Activated naive CD8-positive, alpha-beta T cell treated with anti-CD3 and anti-CD28 coated beads, Interleukin-2, amount 50 U/mL, for 24 hours (primary cell): ENCODE data around the gene OAT.
"Not testable (repeated sequence)": the region's sequence is repeated elsewhere in the genome, so short reads cannot be mapped to it uniquely, and the experiment has no call there.

ENCODE experiments used
- ATAC-seq: fragments of 150-1000 bp; cut with Tn5 transposase; one replicate; pipeline ENCODE4 v1.10.0; 2021
- DNase-seq: peaks from one replicate; pipeline ENCODE4 v3.0.0; 2021
- H3K27ac Mint-ChIP-seq: one replicate; pipeline ENCODE4 v1.8.0; 2021; ENCODE audit warnings: mild to moderate bottlenecking, mixed read lengths
- H3K27me3 Mint-ChIP-seq: one replicate; pipeline ENCODE4 v1.8.0; 2021; ENCODE audit warnings: mixed read lengths
- H3K36me3 Mint-ChIP-seq: one replicate; pipeline ENCODE4 v1.8.0; 2021; ENCODE audit warnings: low read depth, mixed read lengths
- H3K4me1 Mint-ChIP-seq: one replicate; pipeline ENCODE4 v1.8.0; 2021; ENCODE audit warnings: mixed read lengths
- H3K4me3 Mint-ChIP-seq: one replicate; pipeline ENCODE4 v1.8.0; 2021; ENCODE audit warnings: mild to moderate bottlenecking, moderate library complexity, mixed read lengths
- H3K9me3 Mint-ChIP-seq: one replicate; pipeline ENCODE4 v1.8.0; 2021; ENCODE audit warnings: mixed read lengths

OAT gene

GRCh38 chr10:124381011-124381611, 37.6 kb downstream of the OAT start:
- Mint-ChIP-seq H3K4me1 (no peaks in the 10 kb centered on the region), H3K9me3 (no peaks in the 10 kb centered on the region), H3K27ac (no peak overlapping the region), H3K36me3 (no peaks in the 10 kb centered on the region), H3K4me3 (no peak overlapping the region), H3K27me3 (peaks cover 28% of the 10 kb centered on the region)
- ATAC-seq (no peak), DNase-seq (no peak)

DNA sequence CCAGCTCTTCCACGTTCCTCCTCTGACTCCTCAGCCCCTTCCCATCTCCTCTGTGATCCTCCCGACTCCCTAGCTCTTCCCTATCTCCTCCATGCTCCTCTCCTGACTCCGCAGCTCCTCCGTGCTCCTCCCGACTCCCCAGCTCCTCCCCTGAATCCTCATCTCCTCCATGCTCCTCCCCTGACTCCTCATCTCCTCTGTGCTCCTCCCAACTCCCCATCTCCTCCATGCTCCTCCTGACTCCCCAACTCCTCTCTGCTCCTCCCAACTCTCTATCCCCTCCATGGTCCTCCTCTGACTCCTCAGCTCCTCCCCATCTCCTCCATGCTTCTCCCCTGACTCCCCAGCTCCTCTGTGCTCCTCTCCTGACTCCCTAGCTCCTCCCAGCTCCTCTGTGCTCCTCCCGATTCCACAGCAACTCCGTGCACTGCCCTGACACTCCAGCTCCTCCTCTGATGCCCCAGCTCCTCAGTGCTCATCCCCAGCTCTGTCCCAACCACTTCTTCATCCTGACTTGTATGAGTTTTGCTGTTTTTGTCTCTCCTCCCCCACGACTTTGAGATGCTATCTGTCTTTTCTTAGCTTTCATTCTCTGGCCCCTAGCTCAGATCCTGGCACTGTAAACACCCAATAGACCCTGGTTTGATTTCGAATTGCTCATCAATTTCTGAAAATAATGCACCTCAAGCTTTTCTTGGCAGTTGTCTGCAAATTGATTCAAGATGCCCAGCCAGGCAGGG, 38.3 kb downstream of the OAT start:
- Mint-ChIP-seq H3K4me1 (no peaks in the 10 kb centered on the region), H3K36me3 (no peaks in the 10 kb centered on the region), H3K27me3 (peaks cover 28% of the 10 kb centered on the region), H3K4me3 (no peak overlapping the region), H3K27ac (no peak overlapping the region), H3K9me3 (no peaks in the 10 kb centered on the region)
- no peak for ATAC-seq
- no peak for DNase-seq

DNA sequence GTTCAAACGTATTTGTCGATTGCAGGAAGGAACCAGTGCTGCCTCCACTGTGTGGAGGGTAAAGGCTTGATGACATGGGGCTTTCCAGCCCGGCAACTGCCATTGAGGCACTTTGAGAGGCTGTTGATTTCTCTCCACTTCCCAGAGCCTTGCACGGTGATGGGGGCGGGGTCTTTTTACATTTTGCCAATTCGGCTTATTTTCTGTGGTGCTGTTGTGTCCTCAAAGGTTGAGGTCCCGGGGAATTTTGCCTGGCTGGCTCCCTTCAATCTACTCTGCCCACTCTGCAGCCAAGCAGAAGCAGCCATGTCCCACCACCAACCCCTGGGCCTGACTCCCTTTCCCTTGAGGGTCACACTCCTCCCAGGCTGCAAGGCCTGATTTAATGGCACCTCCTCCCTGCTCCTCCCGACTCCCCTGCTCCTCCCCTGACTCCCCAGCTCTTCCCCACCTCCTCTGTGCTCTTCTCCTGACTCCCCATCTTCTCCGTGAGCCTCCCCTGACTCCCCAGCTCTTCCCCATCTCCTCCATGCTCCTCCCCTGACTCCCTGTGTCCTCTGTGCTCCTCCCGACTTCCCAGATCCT, 39.0 kb downstream of the OAT start:
- Mint-ChIP-seq H3K4me1 (no peaks in the 10 kb centered on the region), H3K27ac (no peak overlapping the region), H3K4me3 (no peak overlapping the region), H3K36me3 (no peaks in the 10 kb centered on the region), H3K9me3 (no peaks in the 10 kb centered on the region), H3K27me3 (peaks cover 26% of the 10 kb centered on the region)
- no peak for ATAC-seq
- no peak for DNase-seq

DNA sequence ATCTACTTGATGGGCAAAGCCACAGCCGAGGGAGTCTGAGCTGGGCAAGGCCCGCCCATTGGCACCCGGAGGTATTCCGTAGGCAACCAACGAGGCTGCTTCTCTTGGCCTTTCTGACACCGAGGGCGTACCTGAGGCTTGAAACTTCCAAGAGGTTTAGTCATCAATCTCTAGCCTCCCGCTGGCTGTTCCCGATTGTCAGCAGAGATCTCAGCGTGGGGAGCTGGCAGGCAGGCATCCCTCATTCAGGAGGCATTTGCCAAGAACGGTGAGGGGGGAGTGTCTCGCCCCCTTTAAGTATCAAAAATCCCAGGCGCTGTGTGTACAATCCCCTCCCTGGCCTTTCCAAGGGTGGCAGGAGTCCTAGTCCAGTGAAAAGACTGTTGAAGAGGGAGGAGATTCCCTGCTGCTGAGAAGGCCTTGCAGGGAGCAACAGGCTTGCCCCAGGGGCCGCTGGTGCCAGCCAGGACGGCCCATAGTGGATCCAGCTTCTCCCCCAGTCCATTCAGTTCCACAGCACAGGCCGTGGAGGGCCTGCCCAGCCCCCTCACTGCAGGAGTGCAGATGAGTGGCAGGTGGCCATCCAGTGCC, 39.7 kb downstream of the OAT start:
- Mint-ChIP-seq H3K4me1 (no peaks in the 10 kb centered on the region), H3K27me3 (peaks cover 26% of the 10 kb centered on the region), H3K9me3 (no peaks in the 10 kb centered on the region), H3K36me3 (no peaks in the 10 kb centered on the region), H3K27ac (no peak overlapping the region), H3K4me3 (no peak overlapping the region)
- DNase-seq (no peak), ATAC-seq (no peak)

- H3K27ac Mint-ChIP-seq, result no peak overlapping the region
- no peaks in the 10 kb centered on the region for H3K36me3 Mint-ChIP-seq
- H3K4me1 Mint-ChIP-seq, result no peaks in the 10 kb centered on the region
- DNase-seq (no peak), ATAC-seq (no peak)
- no peaks in the 10 kb centered on the region for H3K9me3 Mint-ChIP-seq
- H3K4me3 Mint-ChIP-seq, result no peak overlapping the region
- H3K27me3 Mint-ChIP-seq, result peaks cover 26% of the 10 kb centered on the region
Measured at GRCh38 chr10:124378271-124378670, 40.5 kb downstream of the OAT start.

DNA sequence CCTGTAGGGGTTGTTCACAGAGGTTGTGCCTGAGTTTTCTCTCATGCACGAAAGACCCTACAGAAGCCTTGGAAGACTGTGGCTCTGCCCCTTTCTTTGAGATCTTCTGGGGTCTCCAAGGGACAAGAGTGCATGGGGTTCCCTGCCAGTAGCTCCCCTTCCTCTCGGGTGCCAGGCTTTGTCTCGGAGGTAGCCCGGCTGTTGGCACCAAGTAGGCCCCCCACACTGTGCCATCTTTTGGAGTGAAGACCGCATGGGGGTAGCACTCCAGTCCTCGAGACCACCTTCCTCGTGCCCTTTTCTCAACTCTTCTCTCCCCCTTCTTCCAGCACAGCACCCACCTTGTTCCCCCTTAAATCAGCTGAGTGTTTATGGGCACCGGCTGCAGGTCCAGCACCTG, 41.6 kb downstream of the OAT start:
- H3K4me1 Mint-ChIP-seq, result no peaks in the 10 kb centered on the region
- ATAC-seq, result no peak
- H3K36me3 Mint-ChIP-seq, result no peaks in the 10 kb centered on the region
- no peak for DNase-seq
- peaks cover 26% of the 10 kb centered on the region for H3K27me3 Mint-ChIP-seq
- no peaks in the 10 kb centered on the region for H3K9me3 Mint-ChIP-seq
- no peak overlapping the region for H3K4me3 Mint-ChIP-seq
- H3K27ac Mint-ChIP-seq, result no peak overlapping the region

DNA sequence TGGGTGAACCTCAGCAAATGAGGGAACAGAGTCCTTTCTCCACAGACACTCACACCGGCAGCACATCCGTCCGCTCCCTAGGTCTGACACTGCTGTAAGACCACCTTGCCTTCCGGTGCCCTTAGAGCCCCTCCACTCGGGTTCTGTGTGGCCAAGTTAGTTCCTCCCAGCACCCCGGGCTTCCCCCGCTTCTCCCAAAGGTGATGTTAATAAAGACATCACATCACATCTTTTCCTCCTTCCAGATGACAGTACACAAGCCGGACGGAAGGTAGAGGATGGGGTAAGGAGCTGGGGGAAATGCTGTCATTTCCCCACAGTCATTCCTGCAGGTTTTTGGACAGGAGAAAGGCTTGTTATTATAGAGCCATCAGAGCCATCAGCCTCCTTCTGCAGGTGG, 42.3 kb downstream of the OAT start:
- Mint-ChIP-seq H3K27ac (no peak overlapping the region), H3K36me3 (no peaks in the 10 kb centered on the region), H3K9me3 (no peaks in the 10 kb centered on the region), H3K27me3 (peaks cover 22% of the 10 kb centered on the region), H3K4me3 (no peak overlapping the region), H3K4me1 (no peaks in the 10 kb centered on the region)
- DNase-seq (no peak), ATAC-seq (no peak)

- ATAC-seq (no peak), DNase-seq (no peak)
- Mint-ChIP-seq H3K9me3 (no peaks in the 10 kb centered on the region), H3K4me3 (no peak overlapping the region), H3K4me1 (no peaks in the 10 kb centered on the region), H3K27ac (no peak overlapping the region), H3K27me3 (peaks cover 18% of the 10 kb centered on the region), H3K36me3 (no peaks in the 10 kb centered on the region)
Measured at GRCh38 chr10:124375691-124376090, 43.0 kb downstream of the OAT start.

DNA sequence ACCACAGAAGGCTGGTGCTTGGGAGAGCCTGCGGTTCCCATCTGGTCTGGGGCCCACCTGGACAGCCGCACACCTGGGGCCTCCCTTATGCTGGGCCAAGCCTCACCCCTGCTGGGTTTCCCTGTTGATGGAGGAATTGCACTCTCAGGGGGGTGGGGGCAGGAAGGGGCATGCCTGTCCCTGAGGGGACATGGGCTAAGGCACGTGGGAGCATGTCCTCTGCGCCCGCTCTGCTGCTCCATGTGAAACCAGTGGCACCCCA, 43.4 kb downstream of the OAT start:
- DNase-seq (no peak), ATAC-seq (no peak)
- no peak overlapping the region for H3K4me3 Mint-ChIP-seq
- peaks cover 14% of the 10 kb centered on the region for H3K27me3 Mint-ChIP-seq
- no peaks in the 10 kb centered on the region for H3K4me1 Mint-ChIP-seq
- no peak overlapping the region for H3K27ac Mint-ChIP-seq
- no peaks in the 10 kb centered on the region for H3K9me3 Mint-ChIP-seq
- H3K36me3 Mint-ChIP-seq, result no peaks in the 10 kb centered on the region

DNA sequence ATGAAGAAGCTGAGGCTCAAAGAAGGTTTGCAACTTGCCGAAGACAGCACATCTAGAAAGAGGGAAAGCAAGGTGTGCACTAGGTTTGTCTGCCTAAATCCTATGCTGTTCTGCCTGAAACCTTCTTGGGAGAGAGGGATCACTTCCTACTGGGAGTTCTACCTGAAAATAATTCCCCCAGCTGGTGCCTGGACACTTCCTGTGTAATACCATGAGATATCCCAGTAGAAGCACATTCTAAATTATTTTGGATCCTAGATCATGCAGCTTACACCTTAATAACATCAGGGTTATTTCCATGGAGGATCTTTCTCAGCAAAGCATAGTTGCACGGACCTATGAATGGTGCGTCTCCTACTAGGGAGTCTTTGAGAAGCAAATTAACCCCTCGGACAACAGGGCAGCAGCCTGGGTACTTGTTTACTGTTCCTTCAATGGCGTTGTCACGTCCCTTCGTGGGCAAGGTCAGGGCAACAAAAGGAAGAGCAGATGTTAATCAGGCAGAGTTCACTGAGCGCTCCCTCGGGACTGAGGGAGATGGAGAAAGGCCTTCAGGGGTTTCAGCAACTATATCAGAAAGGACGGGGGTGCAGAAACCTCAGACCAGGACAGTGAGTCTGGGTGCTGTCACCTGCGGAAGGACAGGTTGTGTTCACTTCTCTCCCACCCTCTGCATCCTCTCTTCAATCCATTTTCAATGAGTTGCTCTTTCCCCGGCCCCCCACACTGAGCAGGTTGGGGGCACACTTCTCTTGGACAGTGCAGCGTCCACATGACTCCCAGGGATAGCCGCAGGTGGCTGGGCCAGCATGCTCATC, 44.0 kb downstream of the OAT start:
- Mint-ChIP-seq H3K27ac (no peak overlapping the region), H3K36me3 (no peaks in the 10 kb centered on the region), H3K9me3 (no peaks in the 10 kb centered on the region), H3K4me1 (no peaks in the 10 kb centered on the region), H3K27me3 (peaks cover 8% of the 10 kb centered on the region), H3K4me3 (no peak overlapping the region)
- no peak for ATAC-seq
- no peak for DNase-seq

GRCh38 chr10:124372899-124373298, 45.8 kb downstream of the OAT start:
- Mint-ChIP-seq H3K27ac (no peak overlapping the region), H3K4me3 (no peak overlapping the region), H3K27me3 (peaks cover 6% of the 10 kb centered on the region), H3K4me1 (no peaks in the 10 kb centered on the region), H3K9me3 (no peaks in the 10 kb centered on the region), H3K36me3 (no peaks in the 10 kb centered on the region)
- ATAC-seq, result no peak
- no peak for DNase-seq

DNA sequence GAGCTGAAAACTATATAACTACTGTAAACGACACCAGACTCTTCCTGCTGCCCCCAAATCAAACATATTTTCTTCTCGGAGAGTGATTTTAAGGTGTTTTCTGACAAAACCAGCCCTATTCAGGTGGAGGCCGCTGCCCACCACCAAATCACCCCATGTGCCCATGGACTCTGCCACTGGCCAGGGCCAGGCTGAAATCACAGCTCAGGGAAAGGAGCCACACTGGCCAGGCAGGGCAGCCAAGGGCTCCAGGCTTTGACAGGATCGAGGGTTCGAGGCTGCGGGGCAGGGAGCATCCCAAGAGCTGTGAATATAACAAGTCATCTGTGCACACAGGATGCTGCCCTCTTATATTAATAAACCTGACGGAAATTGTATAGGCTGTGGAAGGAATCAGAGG, 48.3 kb downstream of the OAT start:
- DNase-seq, result no peak

DNA sequence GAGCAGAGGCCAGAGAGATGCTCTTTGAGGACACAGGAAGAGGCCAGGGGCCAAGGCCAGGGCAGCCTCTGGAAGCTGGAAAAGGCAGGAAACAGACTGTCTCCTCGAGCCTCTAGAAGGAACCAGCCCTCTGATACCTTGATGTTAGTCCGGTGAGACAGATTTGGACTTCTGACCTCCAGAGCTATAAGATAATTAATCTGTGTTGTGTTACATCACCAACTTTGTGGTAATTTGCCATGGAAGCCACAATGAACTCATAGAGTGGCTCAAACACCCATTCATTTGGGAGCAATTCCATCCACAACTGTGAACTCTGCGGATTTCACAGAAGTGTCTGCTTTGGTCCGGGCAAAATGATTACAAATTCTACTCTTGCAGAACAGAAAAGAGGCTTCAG, 48.7 kb downstream of the OAT start:
- ATAC-seq (no peak), DNase-seq (no peak)
- Mint-ChIP-seq H3K4me3 (no peak overlapping the region), H3K4me1 (peaks cover 2% of the 10 kb centered on the region), H3K27ac (no peak overlapping the region), H3K27me3 (peaks cover 3% of the 10 kb centered on the region), H3K9me3 (no peaks in the 10 kb centered on the region), H3K36me3 (no peaks in the 10 kb centered on the region)

More for the DNA sequence above, 48.3 kb downstream of the OAT start:
- H3K4me3 Mint-ChIP-seq, result no peak overlapping the region
- no peaks in the 10 kb centered on the region for H3K9me3 Mint-ChIP-seq
- no peak for ATAC-seq
- no peaks in the 10 kb centered on the region for H3K36me3 Mint-ChIP-seq
- H3K27ac Mint-ChIP-seq, result no peak overlapping the region
- peaks cover 3% of the 10 kb centered on the region for H3K27me3 Mint-ChIP-seq
- peaks cover 2% of the 10 kb centered on the region for H3K4me1 Mint-ChIP-seq

- not testable (repeated sequence) for H3K27ac Mint-ChIP-seq, H3K27me3 Mint-ChIP-seq, H3K9me3 Mint-ChIP-seq, DNase-seq, H3K4me3 Mint-ChIP-seq, ATAC-seq, H3K36me3 Mint-ChIP-seq, H3K4me1 Mint-ChIP-seq
Measured at GRCh38 chr10:124369533-124369932, 49.2 kb downstream of the OAT start.

GRCh38 chr10:124369066-124369465, 49.7 kb downstream of the OAT start:
- H3K27ac Mint-ChIP-seq, result no peak overlapping the region
- no peak overlapping the region for H3K4me3 Mint-ChIP-seq
- ATAC-seq (no peak), DNase-seq (no peak)
- H3K27me3 Mint-ChIP-seq, result peaks cover 3% of the 10 kb centered on the region
- peaks cover 2% of the 10 kb centered on the region for H3K4me1 Mint-ChIP-seq
- no peaks in the 10 kb centered on the region for H3K36me3 Mint-ChIP-seq
- H3K9me3 Mint-ChIP-seq, result no peaks in the 10 kb centered on the region
